NCI-H82 treated with DMSO at 0.1 percent for 48 hours (cell line): Measurements from ENCODE around the gene ABL2.
A peak's percentile ranks its signal among the peaks of the same experiment; 100 is the strongest.
"Not testable (repeated sequence)": the region's sequence is repeated elsewhere in the genome, so short reads cannot be mapped to it uniquely, and the experiment has no call there.

Experiments used
- DNase-seq: peaks from one replicate; lab custom pipeline; 2025; ENCODE audit not compliant: unreplicated experiment; lab: John Stamatoyannopoulos, UW

ABL2 gene

GRCh38 chr1:179229214-179230140, at the start of gene ABL2:
TSS of gene ABL2 (minus strand) at chr1:179229677. CDS start at chr1:179229397, 280 bp downstream.
- DNase-seq = peak; percentile 33

DNA sequence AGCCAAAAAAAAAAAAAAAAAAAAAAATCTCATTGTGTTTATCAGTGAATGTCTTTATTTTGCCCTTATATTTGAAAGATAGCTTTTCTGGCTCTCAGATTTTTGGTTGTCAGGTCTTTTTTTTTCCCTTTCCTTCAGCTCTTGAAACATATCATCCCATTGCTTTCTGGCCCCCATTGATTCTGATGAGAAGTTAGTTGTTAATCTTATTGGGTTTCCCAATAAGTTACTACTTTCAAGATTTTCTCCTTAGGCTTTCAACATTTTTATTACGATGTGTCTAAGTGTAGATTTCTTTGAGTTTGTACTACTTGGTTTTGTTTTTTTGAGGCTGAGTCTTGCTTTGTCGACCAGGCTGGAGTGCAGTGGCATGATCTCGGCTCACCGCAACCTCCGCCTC, 49.4 kb upstream of the ABL2 start:
- DNase-seq = no peak

DNA sequence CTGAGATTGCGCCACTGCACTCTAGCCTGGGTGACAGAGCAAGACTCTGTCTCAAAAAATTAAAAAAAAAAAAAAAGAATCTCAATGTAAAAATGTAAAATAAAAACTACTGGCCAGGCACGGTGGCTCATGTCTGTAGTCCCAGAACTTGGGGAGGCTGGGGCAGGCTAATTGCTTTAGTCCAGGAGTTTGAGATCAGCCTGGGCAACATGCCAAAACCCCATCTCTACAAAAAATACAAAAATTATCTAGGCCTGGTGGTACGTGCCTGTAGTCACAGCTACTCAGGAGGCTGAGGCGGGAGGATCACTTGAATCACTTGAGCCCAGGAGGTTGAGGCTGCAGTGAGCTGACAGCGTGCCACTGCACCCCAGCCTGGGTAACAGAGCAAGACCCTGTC, 44.9 kb upstream of the ABL2 start:
- not testable (repeated sequence) for DNase-seq

DNA sequence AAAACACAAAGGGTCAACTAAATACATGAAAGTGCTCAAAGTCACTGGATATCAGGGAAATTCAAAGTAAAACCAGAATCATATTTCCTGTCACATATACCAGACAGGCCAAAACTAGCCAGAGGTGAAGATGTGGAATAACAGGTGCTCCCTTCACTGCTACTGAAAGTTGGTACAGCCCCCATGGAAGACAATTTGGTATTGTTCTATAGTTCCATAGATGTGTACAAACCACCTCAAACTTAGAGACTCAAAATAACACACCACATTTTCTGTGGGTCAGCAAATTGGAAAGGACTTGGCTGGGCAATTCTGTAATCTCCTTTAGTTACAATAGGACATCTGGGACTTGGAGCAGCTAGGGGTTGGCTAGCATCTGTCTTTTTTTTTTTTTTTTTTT, 39.6 kb upstream of the ABL2 start:
- DNase-seq = no peak

DNA sequence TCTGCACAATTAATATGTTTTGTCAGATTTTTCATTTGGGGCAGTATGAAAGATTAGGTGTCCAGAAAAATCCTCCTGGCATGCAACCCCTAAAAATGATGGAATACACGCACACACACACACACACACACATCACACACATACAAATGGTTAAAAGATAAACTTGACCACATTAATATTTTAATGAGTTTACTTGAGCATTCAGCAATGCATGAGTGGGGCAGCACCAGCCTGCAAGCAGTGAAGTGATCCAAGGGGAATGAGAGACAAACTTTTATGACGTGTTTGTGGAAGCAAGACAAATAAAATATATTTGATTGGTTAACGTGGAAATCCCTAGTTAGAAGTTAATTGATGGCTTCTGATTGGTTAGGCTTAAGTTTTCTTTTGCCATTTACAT, 35.0 kb upstream of the ABL2 start:
- no peak for DNase-seq

DNA sequence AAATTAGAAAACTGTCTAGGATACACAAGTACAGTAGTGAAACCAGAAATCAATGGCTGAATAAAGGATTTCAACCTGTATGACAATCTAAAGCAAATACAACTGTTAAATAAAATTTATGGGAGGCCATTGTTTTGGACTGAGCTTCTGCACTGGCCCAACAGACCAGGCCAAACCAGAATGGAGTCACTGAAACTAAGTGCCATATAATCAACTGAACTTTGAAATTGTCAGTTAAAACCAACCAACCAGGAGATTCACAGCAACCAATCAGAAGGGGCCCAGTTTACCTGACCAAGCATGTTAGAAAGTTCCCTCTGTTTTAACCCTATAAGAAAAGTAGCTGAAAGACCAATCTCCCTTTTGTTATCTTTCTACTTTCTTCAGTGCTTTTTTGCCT, 33.6 kb upstream of the ABL2 start:
- DNase-seq = no peak

- DNase-seq = no peak
These were observed 32.7 kb upstream of the ABL2 start for GRCh38 chr1:179262183-179262582.

DNA sequence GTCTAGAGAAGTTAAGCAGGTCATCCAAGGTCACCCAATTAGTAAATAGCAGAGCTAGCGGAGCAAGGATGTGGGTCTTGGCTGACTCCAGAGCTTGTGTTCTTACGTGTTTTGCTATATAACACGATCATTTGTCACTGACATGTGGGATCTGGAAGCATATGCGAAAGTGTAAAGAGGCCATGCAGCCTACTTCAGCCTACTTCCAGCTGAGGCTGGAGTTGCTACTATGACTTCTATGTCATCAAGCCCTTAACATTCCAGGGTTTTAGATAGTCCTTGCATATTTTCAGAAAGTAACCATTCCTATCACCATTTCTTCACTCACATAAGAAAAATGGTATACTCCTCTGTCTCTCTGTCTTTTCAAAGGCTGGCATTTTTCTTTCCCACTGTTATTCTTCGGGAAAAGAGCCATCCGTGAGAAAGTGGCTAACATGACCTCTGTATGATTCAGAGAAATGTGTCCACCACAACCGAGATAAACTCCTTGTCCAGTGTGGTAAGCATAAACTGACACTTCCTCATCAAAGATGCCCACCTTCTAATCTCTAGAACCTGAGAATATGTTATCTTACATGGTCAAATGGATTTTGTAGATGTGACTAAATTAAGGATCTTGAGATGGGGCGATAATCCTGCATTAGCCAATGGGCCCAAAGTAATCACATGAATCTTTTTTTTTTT, 24.0 kb upstream of the ABL2 start:
- DNase-seq = no peak

GRCh38 chr1:179252606-179253005, 23.1 kb upstream of the ABL2 start:
- no peak for DNase-seq

GRCh38 chr1:179251675-179252074, 22.2 kb upstream of the ABL2 start:
- DNase-seq = no peak

- DNase-seq = no peak
These were observed 18.4 kb upstream of the ABL2 start for GRCh38 chr1:179247923-179248322.

GRCh38 chr1:179245426-179245825, 15.9 kb upstream of the ABL2 start:
- DNase-seq = not testable (repeated sequence)

DNA sequence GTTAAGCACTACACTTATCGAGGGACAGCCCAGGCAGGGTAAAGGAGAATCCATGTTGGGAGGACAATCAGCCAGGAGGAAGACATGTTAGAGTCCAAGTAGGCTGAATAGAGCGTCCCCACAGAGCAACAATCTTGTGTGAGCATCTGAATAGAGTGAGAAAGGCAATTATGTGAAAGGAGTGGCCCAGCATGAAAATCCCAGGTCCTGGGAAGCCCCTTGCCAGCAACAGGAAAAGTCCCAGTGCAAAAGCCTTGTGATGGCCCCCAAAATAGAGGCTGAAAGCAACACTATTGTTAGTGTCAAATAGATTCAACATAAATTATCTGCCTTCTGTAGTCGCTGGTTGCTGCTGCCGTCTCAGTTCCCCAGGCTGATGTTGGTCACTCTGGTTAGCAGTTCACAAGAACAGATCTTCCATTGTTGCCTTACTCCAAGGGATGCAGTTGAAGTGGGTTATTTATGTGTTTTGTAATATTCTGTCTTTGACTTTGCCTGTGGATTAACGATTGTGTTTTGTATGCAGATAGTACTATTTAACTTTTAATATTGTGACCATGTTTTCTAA, 12.1 kb upstream of the ABL2 start:
- no peak for DNase-seq

GRCh38 chr1:179237222-179237621, 7.7 kb upstream of the ABL2 start:
- DNase-seq = no peak

DNA sequence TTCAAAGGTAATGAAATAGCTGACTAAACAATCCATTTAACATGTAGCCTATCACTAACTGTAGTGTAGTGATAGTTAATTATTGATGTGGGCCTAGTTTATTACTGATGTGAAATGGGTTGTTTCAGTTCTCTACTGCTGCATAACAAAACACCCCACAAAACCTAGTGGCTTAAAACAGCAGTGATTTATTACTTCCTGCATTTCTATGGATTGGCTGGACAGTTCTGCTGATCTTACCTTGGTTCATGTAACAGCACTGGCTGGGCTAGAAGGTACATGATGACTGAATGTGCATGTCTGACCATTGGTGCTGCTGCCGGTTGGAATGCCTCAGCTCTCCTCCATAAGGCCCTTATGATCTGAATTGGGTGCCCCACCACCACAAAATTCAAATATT, 5.4 kb upstream of the ABL2 start:
- DNase-seq = no peak

DNA sequence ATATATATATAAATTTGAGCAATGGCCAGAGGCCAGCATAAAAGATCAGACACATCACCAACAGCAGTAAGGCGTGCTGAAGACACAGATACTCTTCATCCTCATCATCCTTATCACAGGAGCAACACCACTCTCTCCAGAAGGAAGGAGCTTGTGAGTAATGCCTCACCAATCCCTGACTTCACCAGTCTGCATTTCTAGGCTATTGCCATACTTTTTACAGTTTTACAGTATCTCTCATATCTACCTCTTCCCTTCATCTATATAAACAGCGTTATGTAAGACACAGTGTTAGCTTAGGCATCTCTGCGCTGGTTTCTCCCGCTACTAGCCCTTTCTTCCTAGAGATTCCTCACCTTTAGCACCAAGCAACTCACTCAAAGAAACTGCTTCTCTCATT, 2.4 kb upstream of the ABL2 start:
- DNase-seq = no peak

DNA sequence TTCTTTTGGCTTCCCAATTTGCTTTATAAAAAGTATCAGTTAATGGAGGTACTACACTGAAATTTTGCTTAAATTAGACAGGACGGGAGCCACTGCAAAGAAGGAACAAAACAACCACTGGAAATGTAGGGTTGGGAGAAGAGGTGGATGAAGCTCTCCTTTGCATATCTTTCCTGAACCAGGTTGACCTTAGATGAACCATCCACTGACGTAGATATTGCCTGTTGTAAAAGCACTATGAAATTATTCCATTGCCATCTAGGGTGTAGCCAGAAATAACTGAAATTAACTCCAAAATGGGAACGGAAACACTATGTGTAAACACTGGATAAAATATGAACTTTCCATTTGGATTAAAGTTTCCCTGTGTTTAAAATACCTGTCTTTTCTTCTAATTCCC, 1.2 kb upstream of the ABL2 start:
- DNase-seq = no peak

- DNase-seq = no peak
These were observed 774 bp upstream of the ABL2 start for GRCh38 chr1:179230251-179230650.

GRCh38 chr1:179228783-179229213, 679 bp downstream of the ABL2 start:
- DNase-seq = peak; percentile 75

- no peak for DNase-seq
These were observed 2.7 kb downstream of the ABL2 start for GRCh38 chr1:179226738-179227137.

DNA sequence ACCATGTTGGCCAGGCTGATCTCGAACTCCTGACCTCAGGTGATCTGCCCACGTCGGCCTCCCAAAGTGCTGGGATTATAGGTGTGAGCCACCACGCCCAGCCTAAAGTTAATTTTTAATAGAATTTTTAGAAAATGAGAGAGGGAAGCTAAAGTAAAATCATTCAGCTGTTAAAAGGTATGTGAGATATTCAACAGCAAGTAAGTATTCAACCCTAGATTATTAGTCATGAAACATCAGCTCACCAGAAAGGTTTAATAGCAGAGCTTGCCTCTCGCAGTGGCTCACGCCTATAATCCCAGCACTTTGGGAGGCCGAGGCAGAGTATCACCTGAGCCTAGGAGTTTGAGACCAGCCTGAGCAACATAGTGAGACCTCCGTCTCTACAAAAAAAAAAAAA, 5.0 kb downstream of the ABL2 start:
- DNase-seq = not testable (repeated sequence)

DNA sequence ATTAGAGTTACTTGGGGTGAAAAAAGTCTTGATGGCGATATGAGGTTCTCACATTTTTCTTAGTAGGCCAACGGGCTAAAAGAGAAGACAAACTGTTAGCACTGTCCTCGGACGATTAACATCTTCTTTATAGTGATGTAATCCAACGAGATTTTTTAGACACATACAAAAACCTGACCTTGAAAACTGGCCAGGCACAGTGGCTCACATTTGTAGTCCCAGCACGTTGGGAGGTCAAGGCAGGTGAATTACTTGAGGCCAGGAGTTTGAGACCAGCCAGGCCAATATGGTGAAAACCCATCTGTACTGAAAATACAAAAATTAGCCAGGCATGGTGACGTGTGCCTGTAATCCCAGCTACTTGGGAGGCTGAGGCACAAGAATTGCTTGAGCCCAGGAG, 8.4 kb downstream of the ABL2 start:
- DNase-seq = not testable (repeated sequence)
